ENCODE results near the gene ZDHHC17.

- TF ChIP-seq TCF7L2 (IDR thresholded peaks at IDR 0.05; ENCODE audit: low read depth, low read length) (no peak), POLR2AphosphoS5 (IDR thresholded peaks at IDR 0.05; ENCODE audit: low read depth, low read length) (no peak), SIN3A (IDR thresholded peaks at IDR 0.05; ENCODE audit: borderline replicate concordance, insufficient read depth, low read depth, low read length) (no peak)
- TF ChIP-seq, protein P1, sequence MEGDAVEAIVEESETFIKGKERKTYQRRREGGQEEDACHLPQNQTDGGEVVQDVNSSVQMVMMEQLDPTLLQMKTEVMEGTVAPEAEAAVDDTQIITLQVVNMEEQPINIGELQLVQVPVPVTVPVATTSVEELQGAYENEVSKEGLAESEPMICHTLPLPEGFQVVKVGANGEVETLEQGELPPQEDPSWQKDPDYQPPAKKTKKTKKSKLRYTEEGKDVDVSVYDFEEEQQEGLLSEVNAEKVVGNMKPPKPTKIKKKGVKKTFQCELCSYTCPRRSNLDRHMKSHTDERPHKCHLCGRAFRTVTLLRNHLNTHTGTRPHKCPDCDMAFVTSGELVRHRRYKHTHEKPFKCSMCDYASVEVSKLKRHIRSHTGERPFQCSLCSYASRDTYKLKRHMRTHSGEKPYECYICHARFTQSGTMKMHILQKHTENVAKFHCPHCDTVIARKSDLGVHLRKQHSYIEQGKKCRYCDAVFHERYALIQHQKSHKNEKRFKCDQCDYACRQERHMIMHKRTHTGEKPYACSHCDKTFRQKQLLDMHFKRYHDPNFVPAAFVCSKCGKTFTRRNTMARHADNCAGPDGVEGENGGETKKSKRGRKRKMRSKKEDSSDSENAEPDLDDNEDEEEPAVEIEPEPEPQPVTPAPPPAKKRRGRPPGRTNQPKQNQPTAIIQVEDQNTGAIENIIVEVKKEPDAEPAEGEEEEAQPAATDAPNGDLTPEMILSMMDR (IDR thresholded peaks at IDR 0.05): no peak
- TF ChIP-seq, protein P2, sequence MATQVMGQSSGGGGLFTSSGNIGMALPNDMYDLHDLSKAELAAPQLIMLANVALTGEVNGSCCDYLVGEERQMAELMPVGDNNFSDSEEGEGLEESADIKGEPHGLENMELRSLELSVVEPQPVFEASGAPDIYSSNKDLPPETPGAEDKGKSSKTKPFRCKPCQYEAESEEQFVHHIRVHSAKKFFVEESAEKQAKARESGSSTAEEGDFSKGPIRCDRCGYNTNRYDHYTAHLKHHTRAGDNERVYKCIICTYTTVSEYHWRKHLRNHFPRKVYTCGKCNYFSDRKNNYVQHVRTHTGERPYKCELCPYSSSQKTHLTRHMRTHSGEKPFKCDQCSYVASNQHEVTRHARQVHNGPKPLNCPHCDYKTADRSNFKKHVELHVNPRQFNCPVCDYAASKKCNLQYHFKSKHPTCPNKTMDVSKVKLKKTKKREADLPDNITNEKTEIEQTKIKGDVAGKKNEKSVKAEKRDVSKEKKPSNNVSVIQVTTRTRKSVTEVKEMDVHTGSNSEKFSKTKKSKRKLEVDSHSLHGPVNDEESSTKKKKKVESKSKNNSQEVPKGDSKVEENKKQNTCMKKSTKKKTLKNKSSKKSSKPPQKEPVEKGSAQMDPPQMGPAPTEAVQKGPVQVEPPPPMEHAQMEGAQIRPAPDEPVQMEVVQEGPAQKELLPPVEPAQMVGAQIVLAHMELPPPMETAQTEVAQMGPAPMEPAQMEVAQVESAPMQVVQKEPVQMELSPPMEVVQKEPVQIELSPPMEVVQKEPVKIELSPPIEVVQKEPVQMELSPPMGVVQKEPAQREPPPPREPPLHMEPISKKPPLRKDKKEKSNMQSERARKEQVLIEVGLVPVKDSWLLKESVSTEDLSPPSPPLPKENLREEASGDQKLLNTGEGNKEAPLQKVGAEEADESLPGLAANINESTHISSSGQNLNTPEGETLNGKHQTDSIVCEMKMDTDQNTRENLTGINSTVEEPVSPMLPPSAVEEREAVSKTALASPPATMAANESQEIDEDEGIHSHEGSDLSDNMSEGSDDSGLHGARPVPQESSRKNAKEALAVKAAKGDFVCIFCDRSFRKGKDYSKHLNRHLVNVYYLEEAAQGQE (IDR thresholded peaks at IDR 0.05; ENCODE audit: insufficient read depth in 1 of 2, low read depth in 2 of 2, low read length in 1 of 2): no peak
Measured at GRCh38 chr12:76836633-76837032, 72.7 kb downstream of the ZDHHC17 start.

Measured in Panc1 (cell line).